HepG2 (cell line): ENCODE data around the gene ZBTB7A. TPM values are rescaled to one million over a fixed set of nuclear protein-coding genes. Genes with fewer than 3 reads are reported as not detected.

ENCODE experiments used
- HOXA9 ChIP-seq: sonication (generic); formaldehyde crosslinking; IDR thresholded peaks from 2 replicates; pipeline ENCODE4 v1.8.1; 2022; ENCODE audit warnings: missing genetic modification reagents, mild to moderate bottlenecking, moderate library complexity, borderline replicate concordance
- NR2F2 ChIP-seq: IDR thresholded peaks from 2 replicates; pipeline ENCODE4 v1.6.1; 2012; ENCODE audit warnings: low read depth, inconsistent platforms, borderline replicate concordance
- ZNF280B ChIP-seq: sonication (generic); formaldehyde crosslinking; IDR thresholded peaks from 2 replicates; pipeline ENCODE4 v1.5.0; 2020; ENCODE audit warnings: missing genetic modification reagents, mild to moderate bottlenecking, borderline replicate concordance
- ZNF354B ChIP-seq: sonication (generic); formaldehyde crosslinking; IDR thresholded peaks from 2 replicates; pipeline ENCODE4 v1.8.0; 2022; ENCODE audit warnings: mild to moderate bottlenecking, missing genetic modification reagents
- ZNF773 ChIP-seq: sonication (generic); formaldehyde crosslinking; IDR thresholded peaks from 2 replicates; pipeline ENCODE4 v1.4.0; 2020; ENCODE audit warnings: missing genetic modification reagents, borderline replicate concordance
- polyA plus RNA-seq, 8 experiments: library from polyadenylated mRNA; depleted of rRNA in 3 of 8; stranded (reverse) in 7 of 8; unstranded in 1 of 8; fragments of >200 nt; fragmentation: Illumina TruSeq in 4 of 8; extraction: Trizol in 4 of 8; gene quantifications; 2 replicates each; pipeline versions ENCODE4 v1.2.1 to v1.2.3, GENCODE V29; 2011 to 2016; ENCODE audit warnings: low read depth in 4 of 8, missing spikeins in 1 of 8, mixed read lengths in 1 of 8; ENCODE audit not compliant: insufficient read depth in 1 of 8
- total RNA-seq, 5 experiments: library from RNA; depleted of rRNA; stranded (reverse); fragments of >200 nt; fragmentation: Illumina TruSeq; extraction: Trizol; gene quantifications; 2 replicates each; pipeline ENCODE4 v1.2.3, GENCODE V29; 2016; ENCODE audit warnings: low read depth in 1 of 5
- TF ChIP-seq, protein P1 (sequence below): sonication (generic); formaldehyde crosslinking; IDR thresholded peaks from 2 replicates; pipeline ENCODE4 v1.5.0; 2020; ENCODE audit warnings: mild to moderate bottlenecking, missing genetic modification reagents, borderline replicate concordance
- TF ChIP-seq, protein P2 (sequence below): IDR thresholded peaks from 2 replicates; pipeline ENCODE4 v1.4.0; 2020; ENCODE audit warnings: mild to moderate bottlenecking, missing genetic modification reagents
- TF ChIP-seq, protein P3 (sequence below): IDR thresholded peaks from 2 replicates; pipeline ENCODE4 v1.6.1; 2016; ENCODE audit warnings: missing genetic modification reagents, missing compliant biosample characterization

ZBTB7A gene
- total and polyA plus RNA-seq, 2 of the 13 experiments (the other 11 are each of a cell fraction or from before 2014, with no cell fraction given): 3.6 to 4.0 TPM

DNA sequence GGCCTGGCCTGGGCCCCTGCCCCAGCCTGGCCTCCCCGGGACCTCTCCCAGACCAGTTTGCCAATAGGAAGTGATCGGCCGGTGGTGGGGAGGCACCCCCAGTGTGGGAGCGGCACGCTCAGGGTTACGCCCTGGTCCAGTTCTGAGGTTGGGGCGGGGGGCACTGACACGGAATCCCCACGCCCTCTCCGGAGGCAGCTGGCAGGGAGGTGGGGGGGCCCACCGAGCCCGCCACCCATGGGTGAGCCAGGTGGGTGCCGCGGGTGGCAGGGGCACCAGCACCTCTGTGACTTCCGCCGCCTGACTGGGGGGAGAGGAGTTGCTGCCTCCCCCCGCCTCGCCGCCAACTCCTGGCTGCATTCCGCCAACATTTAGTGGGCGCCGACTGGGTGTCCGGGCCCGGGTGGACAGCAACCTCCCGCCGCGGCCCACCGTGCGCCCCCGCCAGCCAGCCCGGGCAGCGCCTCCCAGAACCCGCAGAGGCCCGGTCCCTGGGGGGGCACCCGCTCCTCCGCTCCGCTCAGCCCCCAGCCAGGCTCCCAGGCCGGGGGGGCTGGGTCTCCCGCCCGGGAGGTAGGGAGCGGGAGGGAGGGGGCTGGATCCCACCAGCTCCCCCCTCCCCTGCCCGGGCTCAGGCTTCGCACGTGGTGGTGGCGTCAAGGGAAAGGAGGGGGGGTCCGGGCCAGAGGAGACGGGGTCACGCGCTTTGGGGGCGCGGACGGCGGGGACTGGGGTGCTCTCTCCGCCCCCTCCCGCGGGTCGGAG is 2.0 kb downstream of the ZBTB7A start (continued):
- TF ChIP-seq, protein P1, sequence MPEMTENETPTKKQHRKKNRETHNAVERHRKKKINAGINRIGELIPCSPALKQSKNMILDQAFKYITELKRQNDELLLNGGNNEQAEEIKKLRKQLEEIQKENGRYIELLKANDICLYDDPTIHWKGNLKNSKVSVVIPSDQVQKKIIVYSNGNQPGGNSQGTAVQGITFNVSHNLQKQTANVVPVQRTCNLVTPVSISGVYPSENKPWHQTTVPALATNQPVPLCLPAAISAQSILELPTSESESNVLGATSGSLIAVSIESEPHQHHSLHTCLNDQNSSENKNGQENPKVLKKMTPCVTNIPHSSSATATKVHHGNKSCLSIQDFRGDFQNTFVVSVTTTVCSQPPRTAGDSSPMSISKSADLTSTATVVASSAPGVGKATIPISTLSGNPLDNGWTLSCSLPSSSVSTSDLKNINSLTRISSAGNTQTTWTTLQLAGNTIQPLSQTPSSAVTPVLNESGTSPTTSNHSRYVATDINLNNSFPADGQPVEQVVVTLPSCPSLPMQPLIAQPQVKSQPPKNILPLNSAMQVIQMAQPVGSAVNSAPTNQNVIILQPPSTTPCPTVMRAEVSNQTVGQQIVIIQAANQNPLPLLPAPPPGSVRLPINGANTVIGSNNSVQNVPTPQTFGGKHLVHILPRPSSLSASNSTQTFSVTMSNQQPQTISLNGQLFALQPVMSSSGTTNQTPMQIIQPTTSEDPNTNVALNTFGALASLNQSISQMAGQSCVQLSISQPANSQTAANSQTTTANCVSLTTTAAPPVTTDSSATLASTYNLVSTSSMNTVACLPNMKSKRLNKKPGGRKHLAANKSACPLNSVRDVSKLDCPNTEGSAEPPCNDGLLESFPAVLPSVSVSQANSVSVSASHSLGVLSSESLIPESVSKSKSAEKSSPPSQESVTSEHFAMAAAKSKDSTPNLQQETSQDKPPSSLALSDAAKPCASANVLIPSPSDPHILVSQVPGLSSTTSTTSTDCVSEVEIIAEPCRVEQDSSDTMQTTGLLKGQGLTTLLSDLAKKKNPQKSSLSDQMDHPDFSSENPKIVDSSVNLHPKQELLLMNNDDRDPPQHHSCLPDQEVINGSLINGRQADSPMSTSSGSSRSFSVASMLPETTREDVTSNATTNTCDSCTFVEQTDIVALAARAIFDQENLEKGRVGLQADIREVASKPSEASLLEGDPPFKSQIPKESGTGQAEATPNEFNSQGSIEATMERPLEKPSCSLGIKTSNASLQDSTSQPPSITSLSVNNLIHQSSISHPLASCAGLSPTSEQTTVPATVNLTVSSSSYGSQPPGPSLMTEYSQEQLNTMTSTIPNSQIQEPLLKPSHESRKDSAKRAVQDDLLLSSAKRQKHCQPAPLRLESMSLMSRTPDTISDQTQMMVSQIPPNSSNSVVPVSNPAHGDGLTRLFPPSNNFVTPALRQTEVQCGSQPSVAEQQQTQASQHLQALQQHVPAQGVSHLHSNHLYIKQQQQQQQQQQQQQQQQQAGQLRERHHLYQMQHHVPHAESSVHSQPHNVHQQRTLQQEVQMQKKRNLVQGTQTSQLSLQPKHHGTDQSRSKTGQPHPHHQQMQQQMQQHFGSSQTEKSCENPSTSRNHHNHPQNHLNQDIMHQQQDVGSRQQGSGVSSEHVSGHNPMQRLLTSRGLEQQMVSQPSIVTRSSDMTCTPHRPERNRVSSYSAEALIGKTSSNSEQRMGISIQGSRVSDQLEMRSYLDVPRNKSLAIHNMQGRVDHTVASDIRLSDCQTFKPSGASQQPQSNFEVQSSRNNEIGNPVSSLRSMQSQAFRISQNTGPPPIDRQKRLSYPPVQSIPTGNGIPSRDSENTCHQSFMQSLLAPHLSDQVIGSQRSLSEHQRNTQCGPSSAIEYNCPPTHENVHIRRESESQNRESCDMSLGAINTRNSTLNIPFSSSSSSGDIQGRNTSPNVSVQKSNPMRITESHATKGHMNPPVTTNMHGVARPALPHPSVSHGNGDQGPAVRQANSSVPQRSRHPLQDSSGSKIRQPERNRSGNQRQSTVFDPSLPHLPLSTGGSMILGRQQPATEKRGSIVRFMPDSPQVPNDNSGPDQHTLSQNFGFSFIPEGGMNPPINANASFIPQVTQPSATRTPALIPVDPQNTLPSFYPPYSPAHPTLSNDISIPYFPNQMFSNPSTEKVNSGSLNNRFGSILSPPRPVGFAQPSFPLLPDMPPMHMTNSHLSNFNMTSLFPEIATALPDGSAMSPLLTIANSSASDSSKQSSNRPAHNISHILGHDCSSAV (CRISPR knock-in tag): no peak
- TF ChIP-seq, protein P2, sequence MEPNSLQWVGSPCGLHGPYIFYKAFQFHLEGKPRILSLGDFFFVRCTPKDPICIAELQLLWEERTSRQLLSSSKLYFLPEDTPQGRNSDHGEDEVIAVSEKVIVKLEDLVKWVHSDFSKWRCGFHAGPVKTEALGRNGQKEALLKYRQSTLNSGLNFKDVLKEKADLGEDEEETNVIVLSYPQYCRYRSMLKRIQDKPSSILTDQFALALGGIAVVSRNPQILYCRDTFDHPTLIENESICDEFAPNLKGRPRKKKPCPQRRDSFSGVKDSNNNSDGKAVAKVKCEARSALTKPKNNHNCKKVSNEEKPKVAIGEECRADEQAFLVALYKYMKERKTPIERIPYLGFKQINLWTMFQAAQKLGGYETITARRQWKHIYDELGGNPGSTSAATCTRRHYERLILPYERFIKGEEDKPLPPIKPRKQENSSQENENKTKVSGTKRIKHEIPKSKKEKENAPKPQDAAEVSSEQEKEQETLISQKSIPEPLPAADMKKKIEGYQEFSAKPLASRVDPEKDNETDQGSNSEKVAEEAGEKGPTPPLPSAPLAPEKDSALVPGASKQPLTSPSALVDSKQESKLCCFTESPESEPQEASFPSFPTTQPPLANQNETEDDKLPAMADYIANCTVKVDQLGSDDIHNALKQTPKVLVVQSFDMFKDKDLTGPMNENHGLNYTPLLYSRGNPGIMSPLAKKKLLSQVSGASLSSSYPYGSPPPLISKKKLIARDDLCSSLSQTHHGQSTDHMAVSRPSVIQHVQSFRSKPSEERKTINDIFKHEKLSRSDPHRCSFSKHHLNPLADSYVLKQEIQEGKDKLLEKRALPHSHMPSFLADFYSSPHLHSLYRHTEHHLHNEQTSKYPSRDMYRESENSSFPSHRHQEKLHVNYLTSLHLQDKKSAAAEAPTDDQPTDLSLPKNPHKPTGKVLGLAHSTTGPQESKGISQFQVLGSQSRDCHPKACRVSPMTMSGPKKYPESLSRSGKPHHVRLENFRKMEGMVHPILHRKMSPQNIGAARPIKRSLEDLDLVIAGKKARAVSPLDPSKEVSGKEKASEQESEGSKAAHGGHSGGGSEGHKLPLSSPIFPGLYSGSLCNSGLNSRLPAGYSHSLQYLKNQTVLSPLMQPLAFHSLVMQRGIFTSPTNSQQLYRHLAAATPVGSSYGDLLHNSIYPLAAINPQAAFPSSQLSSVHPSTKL (CRISPR knock-in tag): no peak
- TF ChIP-seq NR2F2: no peak
- TF ChIP-seq ZNF354B (CRISPR knock-in tag): no peak
- TF ChIP-seq HOXA9 (CRISPR knock-in tag): no peak
- peak; percentile 62; the same call in 1 of the 2 replicates for TF ChIP-seq ZNF280B (CRISPR knock-in tag)
- TF ChIP-seq, protein P3, sequence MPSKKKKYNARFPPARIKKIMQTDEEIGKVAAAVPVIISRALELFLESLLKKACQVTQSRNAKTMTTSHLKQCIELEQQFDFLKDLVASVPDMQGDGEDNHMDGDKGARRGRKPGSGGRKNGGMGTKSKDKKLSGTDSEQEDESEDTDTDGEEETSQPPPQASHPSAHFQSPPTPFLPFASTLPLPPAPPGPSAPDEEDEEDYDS (CRISPR knock-in tag): no peak
- TF ChIP-seq ZNF773 (CRISPR knock-in tag): no peak
